H1 (cell line): Measurements from ENCODE around the gene TBX3. TPM values are rescaled to one million over a fixed set of nuclear protein-coding genes. Genes with fewer than 3 reads are reported as not detected.

Experiments
- CTCF ChIA-PET: fragments of 300-600 bp; sonication (Branson Sonifier 250); formaldehyde crosslinking; loops from one replicate; lab custom pipeline; 2021; ENCODE audit not compliant: partially characterized antibody; lab: Charles Lee
- POLR2A ChIA-PET: fragments of 300-600 bp; sonication (Branson Sonifier 250); formaldehyde crosslinking; loops from one replicate; lab custom pipeline; 2021; ENCODE audit warnings: inconsistent platforms; ENCODE audit not compliant: partially characterized antibody; lab: Charles Lee
- DNase-seq, 2 experiments: peaks; one replicate each; pipeline versions ENCODE4 v3.0.0 to v3.0.0-alpha.2; 2010 to 2022; ENCODE audit warnings: low spot score in 2 of 2, low read depth in 1 of 2, mixed read lengths in 1 of 2
- FAIRE-seq: peaks from 2 replicates; lab custom pipeline; 2011; peaks lifted over from hg19 to GRCh38; lab: Jason Lieb, UNC
- H2AFZ ChIP-seq: 2 replicates; pipeline ENCODE4 v1.8.1; 2012; ENCODE audit warnings: low read length, inconsistent platforms
- H2AK5ac ChIP-seq: 2 replicates; pipeline ENCODE4 v1.6.1; 2013; ENCODE audit warnings: low read depth, low read length
- H2BK120ac ChIP-seq: replicated peaks from 2 replicates; pipeline ENCODE3; 2013; ENCODE audit warnings: low read depth, low read length, inconsistent platforms
- H2BK12ac ChIP-seq: 2 replicates; pipeline ENCODE4 v1.6.1; 2013; ENCODE audit warnings: low read depth, low read length
- H2BK15ac ChIP-seq: 2 replicates; pipeline ENCODE4 v1.6.1; 2013; ENCODE audit warnings: low read length
- H2BK20ac ChIP-seq: 2 replicates; pipeline ENCODE4 v1.6.1; 2013; ENCODE audit warnings: low read length
- H2BK5ac ChIP-seq: 2 replicates; pipeline ENCODE4 v1.6.1; 2013; ENCODE audit warnings: low read depth, low read length
- H3K14ac ChIP-seq: 2 replicates; pipeline ENCODE4 v1.6.1; 2013; ENCODE audit warnings: inconsistent platforms; ENCODE audit not compliant: insufficient read length
- H3K18ac ChIP-seq: 2 replicates; pipeline ENCODE4 v1.6.1; 2013; ENCODE audit warnings: low read length; ENCODE audit errors: extremely low read depth
- H3K23ac ChIP-seq: 2 replicates; pipeline ENCODE4 v1.6.1; 2013; ENCODE audit warnings: inconsistent platforms; ENCODE audit not compliant: insufficient read length
- H3K23me2 ChIP-seq: 2 replicates; pipeline ENCODE4 v1.6.1; 2013; ENCODE audit warnings: low read depth, low read length
- H3K27ac ChIP-seq: 2 replicates; pipeline ENCODE4 v1.6.1; 2011; ENCODE audit warnings: low read depth, low read length, inconsistent platforms
- H3K27me3 ChIP-seq, 4 experiments: replicated peaks in 1 of 4; 1 replicate in 1 of 4; 2 replicates in 3 of 4; pipeline versions ENCODE4 v1.6.1 to v1.8.1; 2011 to 2013; ENCODE audit warnings: low read length in 3 of 4, mild to moderate bottlenecking in 3 of 4, inconsistent platforms in 2 of 4, mixed read lengths in 2 of 4, moderate library complexity in 1 of 4; ENCODE audit not compliant: control insufficient read depth in 3 of 4, insufficient read depth in 3 of 4; ENCODE audit errors: extremely low read depth in 1 of 4
- H3K36me3 ChIP-seq, 4 experiments: 2 replicates each; pipeline versions ENCODE4 v1.6.1 to v1.8.1; 2011 to 2013; ENCODE audit warnings: mild to moderate bottlenecking in 4 of 4, low read length in 3 of 4, moderate library complexity in 2 of 4, control low read depth in 1 of 4, inconsistent platforms in 1 of 4; ENCODE audit not compliant: insufficient read depth in 4 of 4, control insufficient read depth in 2 of 4
- H3K4ac ChIP-seq: replicated peaks from 2 replicates; pipeline ENCODE3; 2013; ENCODE audit warnings: low read length, low read depth, mixed read lengths, inconsistent platforms; ENCODE audit not compliant: insufficient read length
- H3K4me1 ChIP-seq, 4 experiments: replicated peaks in 1 of 4; 1 replicate in 1 of 4; 2 replicates in 3 of 4; pipeline versions ENCODE4 v1.6.1 to v1.8.1; 2011 to 2013; ENCODE audit warnings: low read length in 3 of 4, inconsistent platforms in 2 of 4, mixed read lengths in 1 of 4; ENCODE audit not compliant: insufficient read depth in 4 of 4, control insufficient read depth in 3 of 4
- H3K4me2 ChIP-seq, 2 experiments: 2 replicates each; pipeline versions ENCODE4 v1.6.1 to v1.8.1; 2011 to 2013; ENCODE audit warnings: low read depth in 2 of 2, low read length in 2 of 2, control low read depth in 1 of 2, inconsistent platforms in 1 of 2, mild to moderate bottlenecking in 1 of 2; ENCODE audit not compliant: insufficient read depth in 1 of 2
- H3K4me3 ChIP-seq, 4 experiments: fragments of 200-600, 300-600 bp in 1 of 4; sonication (generic), shearing (Covaris generic), sonication (Bioruptor Twin) in 1 of 4; 2 replicates each; pipeline versions ENCODE4 v1.5.1 to v1.8.1; 2011 to 2016; ENCODE audit warnings: low read length in 4 of 4, low read depth in 3 of 4, control low read depth in 2 of 4, inconsistent platforms in 2 of 4, mild to moderate bottlenecking in 2 of 4, mixed read lengths in 1 of 4, moderate library complexity in 1 of 4; ENCODE audit not compliant: insufficient read depth in 2 of 4; ENCODE audit errors: extremely low read depth in 1 of 4
- H3K56ac ChIP-seq: replicated peaks from 2 replicates; pipeline ENCODE3; 2013; ENCODE audit warnings: low read depth, mild to moderate bottlenecking, mixed read lengths, low read length, inconsistent platforms; ENCODE audit not compliant: insufficient read length
- H3K79me1 ChIP-seq: 2 replicates; pipeline ENCODE4 v1.6.1; 2013; ENCODE audit warnings: low read depth, low read length, control low read depth
- H3K79me2 ChIP-seq, 2 experiments: 2 replicates each; pipeline versions ENCODE4 v1.6.1 to v1.8.1; 2012 to 2013; ENCODE audit warnings: low read length in 2 of 2, mild to moderate bottlenecking in 2 of 2, inconsistent platforms in 1 of 2; ENCODE audit not compliant: insufficient read depth in 2 of 2, control insufficient read depth in 1 of 2
- H3K9ac ChIP-seq, 4 experiments: replicated peaks in 1 of 4; 1 replicate in 1 of 4; 2 replicates in 3 of 4; pipeline versions ENCODE4 v1.6.1 to v1.8.1; 2011 to 2013; ENCODE audit warnings: low read depth in 3 of 4, low read length in 3 of 4, control low read depth in 2 of 4, mild to moderate bottlenecking in 2 of 4, moderate library complexity in 2 of 4, inconsistent platforms in 1 of 4; ENCODE audit errors: extremely low read depth in 1 of 4
- H3K9me3 ChIP-seq, 2 experiments: 2 replicates each; pipeline versions ENCODE4 v1.6.1 to v1.8.1; 2012 to 2013; ENCODE audit warnings: mild to moderate bottlenecking in 2 of 2, moderate library complexity in 2 of 2, control low read depth in 1 of 2, inconsistent platforms in 1 of 2, low read depth in 1 of 2, low read length in 1 of 2, mixed read lengths in 1 of 2; ENCODE audit not compliant: insufficient read depth in 2 of 2
- H4K20me1 ChIP-seq, 2 experiments: replicated peaks in 1 of 2; 2 replicates each; pipeline versions ENCODE3 to v1.8.1; 2011 to 2013; ENCODE audit warnings: inconsistent platforms in 2 of 2, low read length in 2 of 2, mild to moderate bottlenecking in 1 of 2; ENCODE audit not compliant: insufficient read depth in 2 of 2, control insufficient read depth in 1 of 2
- H4K5ac ChIP-seq: 2 replicates; pipeline ENCODE4 v1.6.1; 2013; ENCODE audit warnings: low read length, low read depth, mixed read lengths, inconsistent platforms; ENCODE audit not compliant: insufficient read length
- H4K8ac ChIP-seq: 2 replicates; pipeline ENCODE4 v1.8.0; 2013; ENCODE audit warnings: mild to moderate bottlenecking, moderate library complexity, low read length, inconsistent platforms; ENCODE audit not compliant: insufficient read depth; ENCODE audit errors: extremely low read depth
- H4K91ac ChIP-seq: replicated peaks from 2 replicates; pipeline ENCODE3; 2013; ENCODE audit warnings: low read length, mixed read lengths, inconsistent platforms; ENCODE audit not compliant: insufficient read length
- ATF2 ChIP-seq: IDR thresholded peaks from 2 replicates; pipeline ENCODE4 v1.6.1; 2012; ENCODE audit warnings: low read length, inconsistent platforms
- SUZ12 ChIP-seq: fragments of 200-600 bp; sonication (generic); IDR thresholded peaks from 2 replicates; pipeline ENCODE4 v1.6.1; 2012; ENCODE audit warnings: mild to moderate bottlenecking, inconsistent platforms, low read length, moderate library complexity, mixed read lengths
- WGBS, 2 experiments: shearing (Covaris generic) in 1 of 2; methylation state at CpG; one replicate each; pipeline versions ENCODE4 v1.1.6 to v1.1.7; 2013 to 2015; ENCODE audit warnings: low lambda C conversion rate in 2 of 2, mixed read lengths in 2 of 2, inconsistent platforms in 1 of 2, low coverage in 1 of 2, missing lambda C conversion rate in 1 of 2; ENCODE audit not compliant: insufficient replicate concordance in 2 of 2, insufficient coverage in 1 of 2, insufficient read length in 1 of 2; ENCODE audit errors: extremely low coverage in 1 of 2, missing lambda C conversion rate in 1 of 2; 5-methylcytosine and 5-hydroxymethylcytosine counted together
- polyA plus RNA-seq, 7 experiments: library from polyadenylated mRNA; depleted of rRNA in 3 of 7; stranded (reverse) in 5 of 7; unstranded in 2 of 7; fragments of >200 nt in 5 of 7; fragments of 200-250 nt in 2 of 7; gene quantifications; 1 replicate in 5 of 7; 2 replicates in 1 of 7; 4 replicates in 1 of 7; pipeline versions ENCODE4 v1.2.1 to v1.2.3, GENCODE V29; 2011 to 2013; ENCODE audit warnings: missing spikeins in 2 of 7, mixed read lengths in 2 of 7
- total RNA-seq: library from RNA; stranded (reverse); fragmentation: NEBNext Ultra II Directional; extraction: Animal tissue kit (Norgen Biotek cat#: 25700); gene quantifications from 2 replicates; pipeline ENCODE4 v1.2.1, GENCODE V29; 2021

The TBX3 gene
- total and polyA plus RNA-seq, 2 of the 8 experiments (the other 6 are each of a cell fraction or from before 2014, with no cell fraction given), result 0.09 to 1.0 TPM

GRCh38 chr12:114688256-114688845 lies 4.4 kb upstream of the TBX3 start:
- POLR2A ChIA-PET, result interaction anchor here (0.6 to 1.7 kb wide), 5 partner anchors 8 to 18 kb away, joined by 4 to 6 read pairs (median 4); no protein-coding TSS in a partner anchor
- Histone ChIP-seq H3K56ac (no peak overlapping the region), H3K14ac (no peak overlapping the region), H4K20me1 (peaks cover 4 to 26% of the 10 kb centered on the region in 2 experiments), H4K91ac (no peak overlapping the region), H2BK12ac (no peak overlapping the region), H3K23ac (no peak overlapping the region), H2BK15ac (no peak overlapping the region), H3K79me2 (no peaks in the 10 kb centered on the region), H3K4me2 (peak overlapping the region in 1 of 2 experiments; percentile 95; a peak in 3 of 4 replicates), H3K27me3 (peaks cover 81 to 94% (median 89%) of the 10 kb centered on the region in 4 experiments), H3K23me2 (peaks cover 14% of the 10 kb centered on the region; the same call in 1 of the 2 replicates), H3K18ac (no peak overlapping the region; the same call in 1 of the 2 replicates), H3K4me3 (no peak overlapping the region)
- TF ChIP-seq ATF2 (no peak), SUZ12 (peak; percentile 7; the same call in 1 of the 2 replicates)
- TF ChIP-seq, all 59 proteins: peak for 1
- Histone ChIP-seq H2BK120ac (no peak overlapping the region), H4K5ac (no peak overlapping the region), H3K9me3 (no peaks in the 10 kb centered on the region), H3K4me1 (peaks cover 13 to 43% (median 29%) of the 10 kb centered on the region in 4 experiments), H4K8ac (no peak overlapping the region), H3K27ac (no peak overlapping the region), H2AFZ (no peak overlapping the region), H3K4ac (no peak overlapping the region), H3K9ac (no peak overlapping the region), H2BK5ac (no peak overlapping the region), H2BK20ac (no peak overlapping the region; the same call in 1 of the 2 replicates), H2AK5ac (no peak overlapping the region), H3K36me3 (no peaks in the 10 kb centered on the region), H3K79me1 (no peaks in the 10 kb centered on the region)
- FAIRE-seq (no peak), DNase-seq (no peak)
- CTCF ChIA-PET, result interaction anchor here (0.6 to 2.8 kb wide), 8 partner anchors 8 to 47 kb away, joined by 3 to 12 read pairs (median 4); no protein-coding TSS in a partner anchor
- WGBS, 2 experiments, result 5% methylated on average over 4 of the region's 4 CpGs; no CpG with 5 or more reads in 1 of the 2 experiments
